Neural cell (in vitro differentiated cells): ENCODE measurements around the gene TMPRSS4. TPM values are rescaled to one million over a fixed set of nuclear protein-coding genes. Genes with fewer than 3 reads are reported as not detected.
A peak's percentile ranks its signal among the peaks of the same experiment; 100 is the strongest.

Experiments
- H2AFZ ChIP-seq: fragments of 200-600, 300-800 bp; sonication (generic), shearing (Covaris generic); 2 replicates; pipeline ENCODE4 v1.6.0; 2014; ENCODE audit warnings: low read depth, mild to moderate bottlenecking, antibody characterized with exemption, low read length, moderate library complexity
- H3F3A ChIP-seq: fragments of 200-600 bp; shearing (Covaris generic); 2 replicates; pipeline ENCODE4 v1.6.1; 2016; ENCODE audit warnings: mild to moderate bottlenecking, moderate library complexity, mixed read lengths, antibody characterized with exemption, low read length; ENCODE audit not compliant: insufficient read depth, poor library complexity, severe bottlenecking
- H3K27ac ChIP-seq: fragments of 200-600, 300-800 bp; sonication (generic), shearing (Covaris generic); 2 replicates; pipeline ENCODE4 v1.5.1; 2014; ENCODE audit warnings: mild to moderate bottlenecking, low read length, moderate library complexity
- H3K27me3 ChIP-seq: fragments of 300-800, 200-600 bp; sonication (generic), shearing (Covaris generic); 2 replicates; pipeline ENCODE4 v1.6.0; 2014; ENCODE audit warnings: mild to moderate bottlenecking, low read depth, low read length, moderate library complexity; ENCODE audit not compliant: insufficient read depth
- H3K36me3 ChIP-seq: fragments of 300-800, 200-600 bp; sonication (generic), shearing (Covaris generic); 2 replicates; pipeline ENCODE4 v1.5.1; 2014; ENCODE audit warnings: mild to moderate bottlenecking, antibody characterized with exemption, low read length, moderate library complexity; ENCODE audit not compliant: insufficient read depth
- H3K4me2 ChIP-seq: fragments of 300-800, 200-600 bp; sonication (generic), shearing (Covaris generic); 2 replicates; pipeline ENCODE4 v1.6.0; 2014; ENCODE audit warnings: mild to moderate bottlenecking, low read length
- H3K4me3 ChIP-seq: fragments of 300-800, 200-600 bp; sonication (generic), shearing (Covaris generic); 2 replicates; pipeline ENCODE4 v1.5.1; 2014; ENCODE audit warnings: mild to moderate bottlenecking, low read length, moderate library complexity
- H3K79me2 ChIP-seq: fragments of 200-600 bp; shearing (Covaris generic); replicated peaks from 2 replicates; pipeline ENCODE4 v1.6.0; 2014; ENCODE audit warnings: mild to moderate bottlenecking, low read length, moderate library complexity; ENCODE audit not compliant: insufficient read depth
- H3K9ac ChIP-seq: fragments of 300-800, 200-600 bp; sonication (generic), shearing (Covaris generic); 2 replicates; pipeline ENCODE4 v1.6.1; 2016; ENCODE audit warnings: mild to moderate bottlenecking, low read length, mixed read lengths
- H3K9me2 ChIP-seq: fragments of 200-600 bp; shearing (Covaris generic); 2 replicates; pipeline ENCODE4 v1.6.1; 2016; ENCODE audit warnings: mild to moderate bottlenecking, low read length, mixed read lengths; ENCODE audit not compliant: insufficient read depth
- H3K9me3 ChIP-seq: fragments of 200-600, 300-800 bp; sonication (generic), shearing (Covaris generic); 2 replicates; pipeline ENCODE4 v1.6.1; 2016; ENCODE audit warnings: mild to moderate bottlenecking, mixed run types, low read length, moderate library complexity, mixed read lengths
- H4K20me1 ChIP-seq: fragments of 200-600 bp; shearing (Covaris generic); 2 replicates; pipeline ENCODE4 v1.6.1; 2016; ENCODE audit warnings: mild to moderate bottlenecking, mixed run types; ENCODE audit not compliant: insufficient read depth
- EP300 ChIP-seq: fragments of 450-650 bp; conservative IDR thresholded peaks from 2 replicates; pipeline ENCODE4 v1.6.1; 2014; ENCODE audit warnings: antibody characterized with exemption, mild to moderate bottlenecking, moderate library complexity; ENCODE audit not compliant: poor library complexity, severe bottlenecking
- EZH2 ChIP-seq: fragments of 200-600, 300-800 bp; shearing (Covaris generic), sonication (generic); IDR thresholded peaks from 2 replicates; pipeline ENCODE4 v1.6.1; 2014; ENCODE audit warnings: antibody characterized with exemption, low read length, borderline replicate concordance, mild to moderate bottlenecking; ENCODE audit not compliant: insufficient read depth, poor library complexity, severe bottlenecking
- MXI1 ChIP-seq: fragments of 450-650 bp; conservative IDR thresholded peaks from 2 replicates; pipeline ENCODE4 v1.6.1; 2014; ENCODE audit warnings: antibody characterized with exemption, mild to moderate bottlenecking; ENCODE audit not compliant: poor library complexity, severe bottlenecking
- POLR2AphosphoS5 ChIP-seq: IDR thresholded peaks from 2 replicates; pipeline ENCODE4 v1.6.1; 2012
- RAD21 ChIP-seq: fragments of 450-650 bp; conservative IDR thresholded peaks from 2 replicates; pipeline ENCODE4 v1.6.1; 2014; ENCODE audit warnings: antibody characterized with exemption, mild to moderate bottlenecking, moderate library complexity
- SMC3 ChIP-seq: fragments of 450-650 bp; conservative IDR thresholded peaks from 2 replicates; pipeline ENCODE4 v1.6.1; 2014; ENCODE audit warnings: antibody characterized with exemption, mild to moderate bottlenecking, moderate library complexity; ENCODE audit not compliant: poor library complexity
- TAF1 ChIP-seq: IDR thresholded peaks from 2 replicates; pipeline ENCODE4 v1.6.1; 2012; ENCODE audit warnings: low read depth
- polyA plus RNA-seq: library from polyadenylated mRNA; depleted of rRNA; stranded (reverse); fragments of >200 nt; gene quantifications from 2 replicates; pipeline ENCODE4 v1.2.3, GENCODE V29; 2014
- TF ChIP-seq, protein P1 (sequence below): IDR thresholded peaks from 2 replicates; pipeline ENCODE4 v1.6.1; 2012; ENCODE audit warnings: borderline replicate concordance
- TF ChIP-seq, protein P2 (sequence below): fragments of 450-650 bp; IDR thresholded peaks from 2 replicates; pipeline ENCODE4 v1.5.1; 2014; ENCODE audit warnings: antibody characterized with exemption, mild to moderate bottlenecking, moderate library complexity; ENCODE audit not compliant: poor library complexity, severe bottlenecking

The TMPRSS4 gene
- polyA plus RNA-seq, 1 donor from 2014 or later: not detected

DNA sequence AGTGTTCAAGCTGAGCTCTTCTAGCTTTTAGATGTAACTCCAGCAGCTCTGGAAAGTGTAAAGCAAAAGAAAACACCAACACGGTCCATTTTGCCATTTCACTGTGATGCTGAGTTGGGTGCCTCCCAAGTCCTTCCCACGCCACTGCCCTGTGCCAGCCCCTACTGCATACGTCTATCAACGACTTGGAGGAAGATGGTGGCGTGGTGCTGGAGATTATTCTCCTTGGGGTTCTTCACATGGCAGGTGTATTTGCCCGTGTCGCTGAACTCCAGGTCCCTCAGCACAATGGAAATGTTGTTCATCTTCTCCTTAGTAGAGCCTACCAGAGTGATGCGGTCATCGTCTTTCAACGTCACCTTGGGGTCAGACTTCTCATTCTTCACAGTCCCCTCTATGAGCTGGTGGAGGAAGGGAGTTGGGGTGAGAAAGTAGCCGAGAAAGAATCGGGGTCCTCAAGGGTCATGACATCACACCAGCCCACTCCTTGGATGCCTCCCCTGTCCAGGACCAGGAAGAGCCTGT lies 66.8 kb downstream of the TMPRSS4 start:
- Histone ChIP-seq H4K20me1 (no peaks in the 10 kb centered on the region), H3K9ac (no peak overlapping the region), H3K27ac (no peak overlapping the region), H3K9me3 (no peaks in the 10 kb centered on the region), H3K79me2 (no peaks in the 10 kb centered on the region), H3K27me3 (peaks cover 28% of the 10 kb centered on the region), H3K36me3 (no peaks in the 10 kb centered on the region), H2AFZ (no peak overlapping the region), H3K4me3 (no peak overlapping the region), H3F3A (no peaks in the 10 kb centered on the region), H3K4me2 (no peak overlapping the region), H3K9me2 (no peaks in the 10 kb centered on the region)
- TF ChIP-seq SMC3: no peak
- TF ChIP-seq EZH2: no peak
- TF ChIP-seq, protein P1, sequence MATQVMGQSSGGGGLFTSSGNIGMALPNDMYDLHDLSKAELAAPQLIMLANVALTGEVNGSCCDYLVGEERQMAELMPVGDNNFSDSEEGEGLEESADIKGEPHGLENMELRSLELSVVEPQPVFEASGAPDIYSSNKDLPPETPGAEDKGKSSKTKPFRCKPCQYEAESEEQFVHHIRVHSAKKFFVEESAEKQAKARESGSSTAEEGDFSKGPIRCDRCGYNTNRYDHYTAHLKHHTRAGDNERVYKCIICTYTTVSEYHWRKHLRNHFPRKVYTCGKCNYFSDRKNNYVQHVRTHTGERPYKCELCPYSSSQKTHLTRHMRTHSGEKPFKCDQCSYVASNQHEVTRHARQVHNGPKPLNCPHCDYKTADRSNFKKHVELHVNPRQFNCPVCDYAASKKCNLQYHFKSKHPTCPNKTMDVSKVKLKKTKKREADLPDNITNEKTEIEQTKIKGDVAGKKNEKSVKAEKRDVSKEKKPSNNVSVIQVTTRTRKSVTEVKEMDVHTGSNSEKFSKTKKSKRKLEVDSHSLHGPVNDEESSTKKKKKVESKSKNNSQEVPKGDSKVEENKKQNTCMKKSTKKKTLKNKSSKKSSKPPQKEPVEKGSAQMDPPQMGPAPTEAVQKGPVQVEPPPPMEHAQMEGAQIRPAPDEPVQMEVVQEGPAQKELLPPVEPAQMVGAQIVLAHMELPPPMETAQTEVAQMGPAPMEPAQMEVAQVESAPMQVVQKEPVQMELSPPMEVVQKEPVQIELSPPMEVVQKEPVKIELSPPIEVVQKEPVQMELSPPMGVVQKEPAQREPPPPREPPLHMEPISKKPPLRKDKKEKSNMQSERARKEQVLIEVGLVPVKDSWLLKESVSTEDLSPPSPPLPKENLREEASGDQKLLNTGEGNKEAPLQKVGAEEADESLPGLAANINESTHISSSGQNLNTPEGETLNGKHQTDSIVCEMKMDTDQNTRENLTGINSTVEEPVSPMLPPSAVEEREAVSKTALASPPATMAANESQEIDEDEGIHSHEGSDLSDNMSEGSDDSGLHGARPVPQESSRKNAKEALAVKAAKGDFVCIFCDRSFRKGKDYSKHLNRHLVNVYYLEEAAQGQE: no peak
- TF ChIP-seq, protein P2, sequence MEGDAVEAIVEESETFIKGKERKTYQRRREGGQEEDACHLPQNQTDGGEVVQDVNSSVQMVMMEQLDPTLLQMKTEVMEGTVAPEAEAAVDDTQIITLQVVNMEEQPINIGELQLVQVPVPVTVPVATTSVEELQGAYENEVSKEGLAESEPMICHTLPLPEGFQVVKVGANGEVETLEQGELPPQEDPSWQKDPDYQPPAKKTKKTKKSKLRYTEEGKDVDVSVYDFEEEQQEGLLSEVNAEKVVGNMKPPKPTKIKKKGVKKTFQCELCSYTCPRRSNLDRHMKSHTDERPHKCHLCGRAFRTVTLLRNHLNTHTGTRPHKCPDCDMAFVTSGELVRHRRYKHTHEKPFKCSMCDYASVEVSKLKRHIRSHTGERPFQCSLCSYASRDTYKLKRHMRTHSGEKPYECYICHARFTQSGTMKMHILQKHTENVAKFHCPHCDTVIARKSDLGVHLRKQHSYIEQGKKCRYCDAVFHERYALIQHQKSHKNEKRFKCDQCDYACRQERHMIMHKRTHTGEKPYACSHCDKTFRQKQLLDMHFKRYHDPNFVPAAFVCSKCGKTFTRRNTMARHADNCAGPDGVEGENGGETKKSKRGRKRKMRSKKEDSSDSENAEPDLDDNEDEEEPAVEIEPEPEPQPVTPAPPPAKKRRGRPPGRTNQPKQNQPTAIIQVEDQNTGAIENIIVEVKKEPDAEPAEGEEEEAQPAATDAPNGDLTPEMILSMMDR: no peak
- no peak for TF ChIP-seq POLR2AphosphoS5
- TF ChIP-seq TAF1: no peak
- TF ChIP-seq MXI1: no peak
- TF ChIP-seq RAD21: no peak
- no peak for TF ChIP-seq EP300

DNA sequence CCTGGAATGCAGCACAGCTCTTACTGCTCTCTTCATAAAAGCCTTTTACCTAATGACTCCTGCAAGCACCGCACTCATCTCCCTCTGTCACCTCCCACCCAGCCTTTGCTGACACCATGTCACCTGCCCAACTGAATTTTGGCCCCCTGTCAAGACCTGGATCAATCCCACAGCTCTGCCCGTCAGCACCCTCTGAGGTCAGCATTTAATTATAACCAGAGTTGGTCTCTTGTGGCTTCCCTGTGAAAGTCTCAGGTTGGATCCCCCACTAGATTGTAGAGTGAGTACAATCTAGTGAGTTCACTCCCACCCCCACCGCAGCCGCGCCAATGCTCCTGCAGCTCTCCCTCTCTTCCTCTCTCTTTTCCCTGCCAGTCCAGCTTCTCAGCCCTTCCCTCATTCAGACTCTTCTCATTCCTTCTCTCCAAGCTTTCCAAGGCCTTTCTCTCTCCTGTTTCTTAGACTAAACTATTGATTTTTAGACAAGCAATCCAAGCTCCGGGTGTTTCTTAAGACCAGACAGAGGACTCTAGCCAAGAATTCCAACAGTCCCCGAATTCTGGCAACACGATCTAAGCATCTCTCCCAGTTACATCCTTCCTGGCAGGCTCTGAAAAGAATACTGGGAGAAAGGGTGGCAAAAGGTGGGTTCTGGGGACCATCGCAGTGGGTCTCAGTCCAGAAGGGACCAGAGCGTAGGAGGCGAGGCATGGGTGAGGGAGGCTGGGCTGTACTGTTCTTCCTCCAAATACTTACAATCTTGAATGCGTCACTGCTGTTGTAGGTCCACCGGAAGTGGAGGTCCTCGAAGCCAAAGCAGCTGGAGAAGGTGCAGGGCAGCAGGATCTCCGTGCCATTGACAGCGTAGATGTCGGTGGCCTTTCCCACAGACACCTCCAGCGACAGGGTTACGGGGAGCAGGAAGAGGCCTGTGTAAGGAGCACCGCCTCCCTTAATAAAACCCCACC lies 67.7 kb downstream of the TMPRSS4 start:
- no peak overlapping the region for H3K27ac ChIP-seq
- TF ChIP-seq RAD21: no peak
- TF ChIP-seq MXI1: no peak
- TF ChIP-seq POLR2AphosphoS5: no peak
- TF ChIP-seq EZH2: no peak
- TF ChIP-seq, protein P2: no peak
- TF ChIP-seq EP300: no peak
- no peak for TF ChIP-seq SMC3
- H3K4me2 ChIP-seq: no peak overlapping the region
- no peaks in the 10 kb centered on the region for H3F3A ChIP-seq
- H3K27me3 ChIP-seq: peaks cover 33% of the 10 kb centered on the region
- H4K20me1 ChIP-seq: no peaks in the 10 kb centered on the region
- H3K79me2 ChIP-seq: no peaks in the 10 kb centered on the region
- H3K9ac ChIP-seq: peak overlapping the region; percentile 55
- H3K36me3 ChIP-seq: no peaks in the 10 kb centered on the region
- no peak overlapping the region for H2AFZ ChIP-seq
- no peaks in the 10 kb centered on the region for H3K9me3 ChIP-seq
- no peaks in the 10 kb centered on the region for H3K9me2 ChIP-seq
- peak overlapping the region; percentile 80 for H3K4me3 ChIP-seq
